Hindlimb muscle (tissue), 1 donor: ENCODE results near the gene TRIM47. TPM values are rescaled to one million over a fixed set of nuclear protein-coding genes. Genes with fewer than 3 reads are reported as not detected.

ENCODE experiments used
- DNase-seq: peaks from one replicate; pipeline ENCODE4 v3.0.0-alpha.2; 2013
- polyA plus RNA-seq: library from polyadenylated mRNA; unstranded; fragments of 120-200 nt; gene quantifications from one replicate; pipeline ENCODE4 v1.2.1, GENCODE V29; 2013; ENCODE audit not compliant: insufficient read length

Gene TRIM47
- polyA plus RNA-seq, 1 donor, result 26.3 TPM

GRCh38 chr17:75909051-75909811 lies 30.9 kb upstream of the TRIM47 start:
- DNase-seq, result no peak

- no peak for DNase-seq
Observed at GRCh38 chr17:75908201-75908600, 29.8 kb upstream of the TRIM47 start.

- no peak for DNase-seq
Observed at GRCh38 chr17:75906143-75906884, 27.9 kb upstream of the TRIM47 start.

GRCh38 chr17:75904749-75905521 lies 26.6 kb upstream of the TRIM47 start, which contains the start of gene MRPL38:
Gene MRPL38, minus strand, starts transcription at chr17:75904884. Its CDS starts 9 bp downstream, at chr17:75904875.
- peak; percentile 92 for DNase-seq

GRCh38 chr17:75902406-75902805 lies 24.0 kb upstream of the TRIM47 start:
- no peak for DNase-seq

GRCh38 chr17:75901727-75902126 lies 23.3 kb upstream of the TRIM47 start:
- no peak for DNase-seq

- DNase-seq, result no peak
Observed at GRCh38 chr17:75900691-75901533, 22.5 kb upstream of the TRIM47 start.

GRCh38 chr17:75899767-75900468 lies 21.5 kb upstream of the TRIM47 start:
- no peak for DNase-seq

- DNase-seq, result no peak
Observed at GRCh38 chr17:75899353-75899752, 21.0 kb upstream of the TRIM47 start.

- DNase-seq, result no peak
Observed at GRCh38 chr17:75898791-75899190, 20.4 kb upstream of the TRIM47 start.

GRCh38 chr17:75898065-75898464 lies 19.7 kb upstream of the TRIM47 start:
- no peak for DNase-seq

GRCh38 chr17:75897160-75898019 lies 19.0 kb upstream of the TRIM47 start:
- no peak for DNase-seq

- peak; percentile 88 for DNase-seq
Observed at GRCh38 chr17:75896415-75897159, 18.2 kb upstream of the TRIM47 start, which contains the start of gene TRIM65. Gene TRIM65, minus strand, starts transcription at chr17:75896951. Its CDS starts 14 bp downstream, at chr17:75896937.

- DNase-seq, result no peak
Observed at GRCh38 chr17:75895370-75896155, 17.2 kb upstream of the TRIM47 start.

GRCh38 chr17:75894049-75894733 lies 15.8 kb upstream of the TRIM47 start:
- DNase-seq, result no peak

GRCh38 chr17:75893305-75894048 lies 15.1 kb upstream of the TRIM47 start:
- DNase-seq, result no peak

GRCh38 chr17:75892556-75893224 lies 14.3 kb upstream of the TRIM47 start:
- no peak for DNase-seq
